Thoracic aorta (tissue), 2 donors: ENCODE results near the gene ZC3H7A. TPM values are rescaled to one million over a fixed set of nuclear protein-coding genes. Genes with fewer than 3 reads are reported as not detected.
A peak's percentile ranks its signal among the peaks of the same experiment; 100 is the strongest.

ENCODE experiments used
- ATAC-seq: fragments of 150-250 bp; one replicate; pipeline ENCODE4 v1.8.0; 2017; ENCODE audit warnings: low read depth; ENCODE audit not compliant: insufficient number of reproducible peaks, low FRiP score
- DNase-seq: peaks from one replicate; pipeline ENCODE4 v3.0.0-alpha.2; 2020; ENCODE audit warnings: low spot score
- H3K27ac ChIP-seq, 2 donors: fragments of 200-600 bp; sonication (generic); 1 replicate in 1 of 2; 2 replicates in 1 of 2; pipeline ENCODE4 v1.5.1; 2016; ENCODE audit warnings: mild to moderate bottlenecking in 2 of 2, moderate library complexity in 2 of 2
- H3K27me3 ChIP-seq: fragments of 200-600 bp; sonication (generic); replicated peaks from 2 replicates; pipeline ENCODE4 v1.6.0; 2016; ENCODE audit warnings: mild to moderate bottlenecking; ENCODE audit not compliant: insufficient read depth
- H3K36me3 ChIP-seq: fragments of 200-600 bp; sonication (generic); one replicate; pipeline ENCODE4 v1.5.1; 2016
- H3K4me1 ChIP-seq, 2 donors: fragments of 200-600 bp; sonication (generic); 1 replicate in 1 of 2; 2 replicates in 1 of 2; pipeline versions ENCODE4 v1.5.1 to v1.6.0; 2016; ENCODE audit warnings: low read depth in 2 of 2, mild to moderate bottlenecking in 1 of 2; ENCODE audit not compliant: control insufficient read depth in 1 of 2
- H3K4me3 ChIP-seq: fragments of 200-600 bp; sonication (generic); 2 replicates; pipeline ENCODE4 v1.5.1; 2016; ENCODE audit warnings: mild to moderate bottlenecking
- H3K9me3 ChIP-seq: fragments of 200-600 bp; sonication (generic); 2 replicates; pipeline ENCODE4 v1.5.1; 2016
- total RNA-seq, 2 donors: library from RNA; depleted of rRNA; stranded (reverse); fragments of >200 nt; gene quantifications; one replicate each; pipeline versions ENCODE4 v1.1.0 to v1.2.3, GENCODE V29; 2016
- TF ChIP-seq, protein P1 (sequence below): fragments of 200-600 bp; sonication (generic); IDR thresholded peaks from one replicate; pipeline ENCODE4 v1.5.1; 2019; ENCODE audit warnings: antibody characterized with exemption

Gene ZC3H7A
- total RNA-seq, 2 donors from 2014 or later = 47.8 to 86.1 TPM

DNA sequence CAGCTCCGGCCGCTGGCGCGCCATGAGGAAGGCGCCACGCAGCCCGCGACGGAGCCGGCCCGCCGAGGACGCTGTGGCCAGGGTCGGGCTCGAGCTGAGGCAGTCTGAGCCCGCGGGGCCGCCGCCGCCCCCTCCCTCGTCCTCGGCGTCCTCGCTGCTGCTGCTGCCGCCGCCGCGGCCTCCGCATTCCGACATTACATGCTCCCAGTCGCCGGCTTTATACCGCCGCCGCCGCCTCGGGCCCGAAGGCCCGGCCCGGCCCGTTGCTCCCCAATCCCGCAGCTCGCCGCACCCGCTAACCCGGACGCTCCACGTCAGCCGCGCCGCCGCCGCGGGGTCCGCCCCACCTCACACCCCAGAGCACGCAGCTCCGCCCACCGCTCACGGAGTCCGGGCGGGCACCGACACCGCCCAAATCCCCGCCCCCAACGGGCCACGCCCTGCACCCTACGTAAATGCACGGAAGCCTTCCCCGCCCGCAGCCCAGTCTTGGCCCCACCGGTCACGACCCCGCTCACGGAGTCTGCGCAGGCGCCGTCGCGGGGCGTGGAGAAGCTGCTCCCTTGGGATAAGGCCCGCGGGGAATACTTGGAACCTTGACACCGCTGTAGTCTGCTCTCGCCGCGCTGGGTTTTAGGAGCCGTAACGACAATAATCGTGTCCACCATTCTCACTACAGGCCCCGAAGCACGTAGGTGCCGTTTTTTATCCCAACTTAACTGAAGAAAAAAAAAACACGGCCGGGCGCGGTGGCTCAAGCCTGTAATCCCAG is 54.3 kb downstream of the ZC3H7A start, which contains the start of gene TXNDC11:
Gene TXNDC11 (minus strand): TSS at position 322 of the 772 bp plus-strand sequence. CDS start 127 bp downstream, at position 195.
- H3K27ac ChIP-seq = peak within 1 kb of the TSS; percentile 93 to 98
- DNase-seq (peak; percentile 96), ATAC-seq (peak; percentile 95)
- TF ChIP-seq, protein P1, sequence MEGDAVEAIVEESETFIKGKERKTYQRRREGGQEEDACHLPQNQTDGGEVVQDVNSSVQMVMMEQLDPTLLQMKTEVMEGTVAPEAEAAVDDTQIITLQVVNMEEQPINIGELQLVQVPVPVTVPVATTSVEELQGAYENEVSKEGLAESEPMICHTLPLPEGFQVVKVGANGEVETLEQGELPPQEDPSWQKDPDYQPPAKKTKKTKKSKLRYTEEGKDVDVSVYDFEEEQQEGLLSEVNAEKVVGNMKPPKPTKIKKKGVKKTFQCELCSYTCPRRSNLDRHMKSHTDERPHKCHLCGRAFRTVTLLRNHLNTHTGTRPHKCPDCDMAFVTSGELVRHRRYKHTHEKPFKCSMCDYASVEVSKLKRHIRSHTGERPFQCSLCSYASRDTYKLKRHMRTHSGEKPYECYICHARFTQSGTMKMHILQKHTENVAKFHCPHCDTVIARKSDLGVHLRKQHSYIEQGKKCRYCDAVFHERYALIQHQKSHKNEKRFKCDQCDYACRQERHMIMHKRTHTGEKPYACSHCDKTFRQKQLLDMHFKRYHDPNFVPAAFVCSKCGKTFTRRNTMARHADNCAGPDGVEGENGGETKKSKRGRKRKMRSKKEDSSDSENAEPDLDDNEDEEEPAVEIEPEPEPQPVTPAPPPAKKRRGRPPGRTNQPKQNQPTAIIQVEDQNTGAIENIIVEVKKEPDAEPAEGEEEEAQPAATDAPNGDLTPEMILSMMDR = no peak
- no peaks in the 10 kb centered on the region for H3K36me3 ChIP-seq
- H3K4me1 ChIP-seq = peaks cover 11 to 45% of the 10 kb centered on the region in 2 donors
- peak within 1 kb of the TSS; percentile 95 for H3K4me3 ChIP-seq
- no peaks in the 10 kb centered on the region for H3K27me3 ChIP-seq
- no peaks in the 10 kb centered on the region for H3K9me3 ChIP-seq

DNA sequence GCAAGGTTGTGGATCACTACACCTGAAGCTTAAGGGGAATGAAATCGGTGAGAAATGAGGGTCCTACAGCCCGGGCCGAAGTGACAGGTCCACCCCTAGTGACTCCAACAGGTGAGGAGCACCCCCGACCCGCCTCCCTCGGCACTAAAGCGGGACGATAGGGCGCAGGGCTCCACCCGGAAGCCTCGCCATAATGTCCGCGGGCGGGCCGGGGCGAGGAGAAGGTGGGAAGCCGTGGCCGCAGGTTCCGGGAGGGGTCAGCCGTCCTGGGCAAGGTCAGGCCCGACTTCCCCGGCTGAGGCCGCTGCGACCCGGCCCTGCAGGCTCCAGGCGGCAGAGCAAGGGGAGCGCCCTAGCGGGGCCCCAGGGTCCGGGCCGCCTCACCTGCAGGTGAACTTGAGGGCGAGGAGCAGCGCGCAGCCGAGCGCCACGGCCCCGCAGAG is 54.9 kb downstream of the ZC3H7A start:
- no peaks in the 10 kb centered on the region for H3K36me3 ChIP-seq
- H3K4me1 ChIP-seq = peaks cover 11 to 47% of the 10 kb centered on the region in 2 donors
- H3K4me3 ChIP-seq = peak overlapping the region; percentile 95
- TF ChIP-seq, protein P1 = no peak
- H3K27ac ChIP-seq = peak overlapping the region; percentile 93 to 98
- H3K9me3 ChIP-seq = no peaks in the 10 kb centered on the region
- no peaks in the 10 kb centered on the region for H3K27me3 ChIP-seq
- DNase-seq = no peak
- ATAC-seq = no peak

DNA sequence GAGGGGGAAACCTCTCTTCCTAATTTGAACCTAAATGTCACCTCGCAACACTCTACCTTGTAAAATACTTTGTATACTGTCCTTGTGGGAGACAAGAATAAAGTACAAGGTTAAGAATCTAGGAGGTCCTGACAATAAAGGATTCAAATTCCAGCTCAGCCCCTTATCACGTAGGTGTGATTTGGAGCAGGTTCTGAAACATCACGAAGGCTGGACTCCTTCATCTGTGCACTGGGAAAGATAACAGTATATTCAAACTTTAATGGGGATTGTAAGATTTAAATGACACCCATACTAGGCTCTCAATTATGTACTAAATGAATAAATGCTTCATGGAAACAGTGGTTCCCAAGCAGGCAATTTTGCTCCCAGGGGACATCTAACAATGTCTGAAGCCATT is 56.5 kb downstream of the ZC3H7A start:
- H3K9me3 ChIP-seq = no peaks in the 10 kb centered on the region
- ATAC-seq (no peak), DNase-seq (no peak)
- no peaks in the 10 kb centered on the region for H3K27me3 ChIP-seq
- peaks cover 11 to 56% of the 10 kb centered on the region in 2 donors for H3K4me1 ChIP-seq
- H3K36me3 ChIP-seq = peaks cover 1% of the 10 kb centered on the region
- peak overlapping the region in 1 of 2 donors; percentile 98 for H3K27ac ChIP-seq
- peak overlapping the region; percentile 95 for H3K4me3 ChIP-seq
- TF ChIP-seq, protein P1 = no peak

DNA sequence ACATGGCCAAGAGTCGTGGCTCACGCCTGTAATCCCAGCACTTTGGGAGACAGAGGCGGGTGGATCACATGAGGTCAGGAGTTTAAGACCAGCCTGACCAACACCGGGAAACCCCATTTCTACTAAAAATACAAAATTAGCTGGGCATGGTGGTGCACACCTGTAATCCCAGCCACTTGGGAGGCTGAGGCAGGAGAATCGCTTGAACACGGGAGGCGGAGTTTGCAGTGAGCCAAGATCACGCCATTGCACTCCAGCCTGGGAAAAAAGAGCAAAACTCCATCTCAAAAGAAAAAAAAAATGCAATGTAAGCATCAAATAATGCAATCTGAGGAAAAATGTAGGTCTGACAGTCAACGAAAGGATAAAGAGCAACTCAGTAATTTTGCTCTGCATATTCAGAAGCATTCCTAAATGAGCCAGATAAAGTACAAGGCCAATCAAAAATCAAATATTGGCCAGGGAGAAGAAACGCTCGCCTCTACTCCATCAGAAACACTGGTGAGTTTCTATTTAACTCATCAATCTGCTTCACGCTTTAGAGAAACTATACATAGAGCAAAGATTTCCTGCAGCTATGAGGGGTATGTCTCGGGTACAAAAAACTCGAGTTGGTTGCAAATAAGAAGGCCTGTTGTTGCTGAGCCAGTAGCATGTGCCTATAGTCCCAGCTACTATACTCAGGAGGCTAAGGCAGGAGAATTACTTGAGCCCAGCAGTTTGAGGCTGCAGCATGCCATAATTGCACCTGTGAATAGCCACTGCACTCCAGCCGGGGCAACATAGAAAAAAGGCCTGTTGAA is 58.1 kb downstream of the ZC3H7A start:
- TF ChIP-seq, protein P1 = no peak
- H3K4me1 ChIP-seq = peaks cover 20 to 70% of the 10 kb centered on the region in 2 donors
- DNase-seq (no peak), ATAC-seq (no peak)
- no peaks in the 10 kb centered on the region for H3K9me3 ChIP-seq
- no peaks in the 10 kb centered on the region for H3K27me3 ChIP-seq
- H3K4me3 ChIP-seq = no peak overlapping the region
- H3K36me3 ChIP-seq = peaks cover 3% of the 10 kb centered on the region
- no peak overlapping the region for H3K27ac ChIP-seq

DNA sequence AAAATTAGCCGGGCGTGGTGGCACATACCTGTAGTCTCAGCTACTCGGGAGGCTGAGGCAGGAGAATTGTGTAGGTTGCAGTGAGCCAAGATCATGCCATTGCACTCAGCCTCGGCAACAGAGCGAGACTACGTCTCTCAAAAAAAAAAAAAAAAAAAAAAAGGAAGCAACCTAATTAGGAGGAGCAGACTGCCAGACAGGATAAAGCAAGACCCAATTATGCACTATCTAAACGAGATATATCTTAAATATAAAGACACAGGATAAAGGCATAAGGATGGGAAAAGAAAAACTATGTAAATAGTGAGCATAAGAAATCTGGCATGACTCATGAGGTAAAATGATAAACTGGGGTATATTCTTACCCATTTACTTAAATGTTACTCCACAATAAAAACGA is 59.3 kb downstream of the ZC3H7A start:
- Histone ChIP-seq H3K36me3 (peaks cover 3% of the 10 kb centered on the region), H3K27ac (no peak overlapping the region), H3K4me1 (peaks cover 17 to 70% of the 10 kb centered on the region in 2 donors), H3K27me3 (no peaks in the 10 kb centered on the region), H3K4me3 (no peak overlapping the region), H3K9me3 (no peaks in the 10 kb centered on the region)
- no peak for ATAC-seq
- DNase-seq = no peak
- TF ChIP-seq, protein P1 = no peak
